Astrocyte (in vitro differentiated cells and primary cell): ENCODE results near the gene ZBTB16.

Experiments used
- CTCF ChIP-seq: IDR thresholded peaks from 2 replicates; pipeline ENCODE4 v1.5.1; 2011; ENCODE audit warnings: low read depth, mild to moderate bottlenecking, inconsistent platforms, low read length, moderate library complexity; ENCODE audit not compliant: insufficient read depth
- EZH2 ChIP-seq: IDR thresholded peaks from 2 replicates; pipeline ENCODE4 v1.6.1; 2012; ENCODE audit warnings: mild to moderate bottlenecking, low read length, inconsistent platforms; ENCODE audit not compliant: insufficient read depth

- TF ChIP-seq CTCF (no peak), EZH2 (no peak)
These were observed 198.4 kb downstream of the ZBTB16 start for GRCh38 chr11:114257621-114258558.
